OCI-LY1 (cell line): ENCODE results near the gene PACSIN2.

Source experiments
- H2AFZ ChIP-seq: fragments of 200-600 bp; sonication (generic), shearing (Covaris generic); 2 replicates; pipeline ENCODE4 v1.6.0; 2014; ENCODE audit warnings: antibody characterized with exemption, mild to moderate bottlenecking, low read length
- H3F3A ChIP-seq: fragments of 200-600 bp; sonication (generic), shearing (Covaris generic); 2 replicates; pipeline ENCODE4 v1.6.0; 2014; ENCODE audit warnings: mild to moderate bottlenecking, antibody characterized with exemption, low read length, moderate library complexity; ENCODE audit not compliant: insufficient read depth
- H3K27ac ChIP-seq: fragments of 200-600 bp; sonication (generic); 2 replicates; pipeline ENCODE4 v1.5.1; 2014; ENCODE audit warnings: low read length, mixed run types, mild to moderate bottlenecking, low read depth; ENCODE audit not compliant: poor library complexity, severe bottlenecking
- H3K27me3 ChIP-seq: fragments of 200-600 bp; sonication (generic); 2 replicates; pipeline ENCODE4 v1.6.0; 2014; ENCODE audit warnings: antibody characterized with exemption, mild to moderate bottlenecking, low read length, moderate library complexity; ENCODE audit not compliant: insufficient read depth
- H3K36me3 ChIP-seq: fragments of 200-600 bp; sonication (generic); 2 replicates; pipeline ENCODE4 v1.6.1; 2014; ENCODE audit warnings: mild to moderate bottlenecking, antibody characterized with exemption, low read length, moderate library complexity, mixed read lengths; ENCODE audit not compliant: insufficient read depth
- H3K4me1 ChIP-seq: fragments of 200-600 bp; sonication (generic); 2 replicates; pipeline ENCODE4 v1.5.1; 2014; ENCODE audit warnings: mild to moderate bottlenecking, low read length, moderate library complexity; ENCODE audit not compliant: insufficient read depth, severe bottlenecking
- H3K4me2 ChIP-seq: fragments of 200-600 bp; sonication (generic), shearing (Covaris generic); 2 replicates; pipeline ENCODE4 v1.6.1; 2014; ENCODE audit warnings: low read length
- H3K4me3 ChIP-seq: fragments of 200-600 bp; sonication (generic); 2 replicates; pipeline ENCODE4 v1.5.1; 2014; ENCODE audit warnings: low read length, low read depth, mild to moderate bottlenecking, mixed read lengths; ENCODE audit not compliant: poor library complexity, severe bottlenecking
- H3K79me2 ChIP-seq: fragments of 200-600 bp; shearing (Covaris generic); 2 replicates; pipeline ENCODE4 v1.6.1; 2016; ENCODE audit warnings: mixed run types, low read length, mixed read lengths; ENCODE audit not compliant: insufficient read depth
- H3K9ac ChIP-seq: fragments of 200-600 bp; sonication (generic), shearing (Covaris generic); 2 replicates; pipeline ENCODE4 v1.6.1; 2014; ENCODE audit warnings: mild to moderate bottlenecking, low read length, mixed read lengths
- H3K9me2 ChIP-seq: fragments of 200-600 bp; sonication (generic), shearing (Covaris generic); 2 replicates; pipeline ENCODE4 v1.6.1; 2014; ENCODE audit warnings: low read depth, mild to moderate bottlenecking, low read length, mixed read lengths
- H3K9me3 ChIP-seq: fragments of 200-600 bp; shearing (Covaris generic); 2 replicates; pipeline ENCODE4 v1.6.1; 2014; ENCODE audit warnings: low read length, mixed read lengths
- H4K20me1 ChIP-seq: fragments of 200-600 bp; sonication (generic), shearing (Covaris generic); 2 replicates; pipeline ENCODE4 v1.6.0; 2016; ENCODE audit warnings: mild to moderate bottlenecking, low read length; ENCODE audit not compliant: insufficient read depth
- CTCF ChIP-seq: fragments of 200-600 bp; sonication (generic), shearing (Covaris generic); IDR thresholded peaks from 2 replicates; pipeline ENCODE4 v1.5.1; 2017; ENCODE audit warnings: mild to moderate bottlenecking, antibody characterized with exemption, low read length, moderate library complexity, mixed read lengths
- EZH2 ChIP-seq: fragments of 200-600 bp; sonication (generic), shearing (Covaris generic); IDR thresholded peaks from 2 replicates; pipeline ENCODE4 v1.8.0; 2017; ENCODE audit warnings: borderline replicate concordance, mixed run types, mild to moderate bottlenecking, antibody characterized with exemption, low read length, moderate library complexity, mixed read lengths

PACSIN2 gene

GRCh38 chr22:42984814-42985530 is 30.0 kb downstream of the PACSIN2 start:
- TF ChIP-seq CTCF (no peak), EZH2 (no peak)
- no peaks in the 10 kb centered on the region for H3K27me3 ChIP-seq
- no peak overlapping the region for H3K9ac ChIP-seq
- H2AFZ ChIP-seq = no peak overlapping the region
- H3K9me3 ChIP-seq = no peaks in the 10 kb centered on the region
- H3K4me2 ChIP-seq = no peak overlapping the region
- H3K4me1 ChIP-seq = no peaks in the 10 kb centered on the region
- no peak overlapping the region for H3K4me3 ChIP-seq
- no peaks in the 10 kb centered on the region for H3K79me2 ChIP-seq
- H3F3A ChIP-seq = no peaks in the 10 kb centered on the region
- H3K36me3 ChIP-seq = no peaks in the 10 kb centered on the region
- H3K9me2 ChIP-seq = no peaks in the 10 kb centered on the region
- no peaks in the 10 kb centered on the region for H4K20me1 ChIP-seq
- H3K27ac ChIP-seq = no peak overlapping the region

GRCh38 chr22:42984397-42984796 is 30.6 kb downstream of the PACSIN2 start:
- Histone ChIP-seq H3F3A (no peaks in the 10 kb centered on the region), H3K4me1 (no peaks in the 10 kb centered on the region), H3K27ac (no peak overlapping the region), H3K4me2 (no peak overlapping the region), H3K4me3 (no peak overlapping the region), H3K9me3 (no peaks in the 10 kb centered on the region), H4K20me1 (no peaks in the 10 kb centered on the region), H3K9me2 (no peaks in the 10 kb centered on the region), H3K9ac (no peak overlapping the region), H3K36me3 (no peaks in the 10 kb centered on the region), H3K27me3 (no peaks in the 10 kb centered on the region), H2AFZ (no peak overlapping the region), H3K79me2 (no peaks in the 10 kb centered on the region)
- TF ChIP-seq CTCF = no peak
- no peak for TF ChIP-seq EZH2

- Histone ChIP-seq H3K4me3 (no peak overlapping the region), H3K27ac (no peak overlapping the region), H2AFZ (no peak overlapping the region), H3K9me3 (no peaks in the 10 kb centered on the region), H3K9me2 (no peaks in the 10 kb centered on the region), H4K20me1 (no peaks in the 10 kb centered on the region), H3K27me3 (no peaks in the 10 kb centered on the region), H3K79me2 (no peaks in the 10 kb centered on the region), H3K9ac (no peak overlapping the region), H3K4me1 (no peaks in the 10 kb centered on the region), H3F3A (no peaks in the 10 kb centered on the region), H3K36me3 (no peaks in the 10 kb centered on the region), H3K4me2 (no peak overlapping the region)
- TF ChIP-seq EZH2 = no peak
- TF ChIP-seq CTCF = no peak
Observed at GRCh38 chr22:42983470-42983869, 31.5 kb downstream of the PACSIN2 start.
